ENCODE results near the gene PRUNE2. TPM values are rescaled to one million over a fixed set of nuclear protein-coding genes. Genes with fewer than 3 reads are reported as not detected.

The PRUNE2 gene
- total and polyA plus RNA-seq, 2 of the 8 experiments (the other 6 are each of a cell fraction or from before 2014, with no cell fraction given): 5.5 to 13.3 TPM

DNA sequence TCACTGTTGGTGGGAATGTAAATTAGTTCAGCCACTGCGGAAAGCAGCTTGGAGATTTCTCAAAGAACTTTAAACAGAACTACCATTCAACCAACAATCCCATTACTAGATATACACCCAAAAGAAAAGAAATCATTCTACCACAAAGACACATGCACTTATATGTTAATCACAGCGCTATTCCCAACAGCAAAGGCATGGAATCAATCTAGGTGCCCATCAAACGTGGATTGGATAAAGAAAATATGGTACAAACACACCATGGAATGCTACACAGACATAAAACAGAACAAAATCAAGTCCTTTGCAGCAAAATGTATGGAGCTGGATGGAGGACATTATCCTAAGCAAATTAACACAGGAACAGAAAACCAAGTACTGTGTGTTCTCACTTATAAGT is 42.1 kb downstream of the PRUNE2 start:
- no peak overlapping the region for H2BK5ac ChIP-seq (ENCODE audit: low read depth, low read length)
- no peaks in the 10 kb centered on the region for H3K36me3 ChIP-seq (ENCODE audit: control insufficient read depth in 2 of 4, insufficient read depth in 4 of 4, low read length in 3 of 4)
- H3K4me1 ChIP-seq (replicated peaks in 1 of 4; ENCODE audit: control insufficient read depth in 3 of 4, insufficient read depth in 4 of 4, low read length in 3 of 4): peaks cover 0 to 6% (median 0%) of the 10 kb centered on the region in 4 experiments; a peak in 3 of 7 replicates
- CTCF ChIA-PET (ENCODE audit: partially characterized antibody): no interaction called here
- no peak overlapping the region for H3K14ac ChIP-seq (ENCODE audit: insufficient read length)
- H2BK12ac ChIP-seq (ENCODE audit: low read depth, low read length): no peak overlapping the region
- H4K8ac ChIP-seq (ENCODE audit: extremely low read depth, insufficient read depth, low read length): no peak overlapping the region
- WGBS, 2 experiments (ENCODE audit: extremely low coverage in 1 of 2, insufficient coverage in 1 of 2, insufficient read length in 1 of 2, insufficient replicate concordance in 2 of 2, low coverage in 1 of 2, low lambda C conversion rate in 2 of 2, missing lambda C conversion rate in 1 of 2): 85% methylated on average over 3 of the region's 3 CpGs; no CpG with 5 or more reads in 1 of the 2 experiments
- DNase-seq (ENCODE audit: low read depth in 1 of 2, low spot score in 2 of 2) (no peak), FAIRE-seq (no peak)
- no peak overlapping the region for H3K18ac ChIP-seq (ENCODE audit: extremely low read depth, low read length)
- H3K27me3 ChIP-seq (replicated peaks in 1 of 4; ENCODE audit: control insufficient read depth in 3 of 4, extremely low read depth in 1 of 4, insufficient read depth in 3 of 4, low read length in 3 of 4): no peaks in the 10 kb centered on the region
- H4K20me1 ChIP-seq (replicated peaks in 1 of 2; ENCODE audit: control insufficient read depth in 1 of 2, insufficient read depth in 2 of 2, low read length in 2 of 2): no peaks in the 10 kb centered on the region
- H3K4ac ChIP-seq (replicated peaks; ENCODE audit: insufficient read length, low read depth, low read length): no peak overlapping the region
- H3K23me2 ChIP-seq (ENCODE audit: low read depth, low read length): no peaks in the 10 kb centered on the region
- no peak overlapping the region for H2BK20ac ChIP-seq (ENCODE audit: low read length)
- no peaks in the 10 kb centered on the region for H3K79me2 ChIP-seq (ENCODE audit: control insufficient read depth in 1 of 2, insufficient read depth in 2 of 2, low read length in 2 of 2)
- no peak overlapping the region for H3K56ac ChIP-seq (replicated peaks; ENCODE audit: insufficient read length, low read depth, low read length)
- no peak overlapping the region for H3K4me3 ChIP-seq (ENCODE audit: extremely low read depth in 1 of 4, insufficient read depth in 2 of 4, low read depth in 3 of 4, low read length in 4 of 4)
- no peaks in the 10 kb centered on the region for H3K9me3 ChIP-seq (ENCODE audit: insufficient read depth in 2 of 2, low read depth in 1 of 2, low read length in 1 of 2)
- H2AK5ac ChIP-seq (ENCODE audit: low read depth, low read length): no peak overlapping the region
- POLR2A ChIA-PET (ENCODE audit: partially characterized antibody): interaction anchor here (0.7 kb wide), 1 partner anchor 22 kb away, joined by 3 read pairs; no protein-coding TSS in a partner anchor
- H3K79me1 ChIP-seq (ENCODE audit: low read depth, low read length): no peaks in the 10 kb centered on the region
- H3K9ac ChIP-seq (replicated peaks in 1 of 4; ENCODE audit: extremely low read depth in 1 of 4, low read depth in 3 of 4, low read length in 3 of 4): no peak overlapping the region
- no peak overlapping the region for H3K27ac ChIP-seq (ENCODE audit: low read depth, low read length)
- no peak overlapping the region for H3K23ac ChIP-seq (ENCODE audit: insufficient read length)
- no peak overlapping the region for H2BK120ac ChIP-seq (replicated peaks; ENCODE audit: low read depth, low read length)
- no peak overlapping the region for H4K5ac ChIP-seq (ENCODE audit: insufficient read length, low read depth, low read length)
- no peak overlapping the region for H4K91ac ChIP-seq (replicated peaks; ENCODE audit: insufficient read length, low read length)
- H2BK15ac ChIP-seq (ENCODE audit: low read length): no peak overlapping the region
- no peak overlapping the region for H3K4me2 ChIP-seq (ENCODE audit: insufficient read depth in 1 of 2, low read depth in 2 of 2, low read length in 2 of 2)
- H2AFZ ChIP-seq (ENCODE audit: low read length): no peak overlapping the region; the same call in 1 of the 2 replicates
- no peak for TF ChIP-seq POLR2A (IDR thresholded peaks at IDR 0.05; ENCODE audit: control extremely low read depth in 1 of 2, low read depth in 2 of 2, low read length in 2 of 2)
- no peak for TF ChIP-seq KDM5A (IDR thresholded peaks at IDR 0.05; ENCODE audit: low read length)
- TF ChIP-seq, protein P1, sequence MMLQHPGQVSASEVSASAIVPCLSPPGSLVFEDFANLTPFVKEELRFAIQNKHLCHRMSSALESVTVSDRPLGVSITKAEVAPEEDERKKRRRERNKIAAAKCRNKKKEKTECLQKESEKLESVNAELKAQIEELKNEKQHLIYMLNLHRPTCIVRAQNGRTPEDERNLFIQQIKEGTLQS (IDR thresholded peaks at IDR 0.05; ENCODE audit: insufficient read depth, low read depth, low read length): no peak
- no peak for TF ChIP-seq SIN3A (conservative IDR thresholded peaks at IDR 0.05 in 1 of 2, IDR thresholded peaks at IDR 0.05 in 1 of 2; ENCODE audit: low read depth in 1 of 2, low read length in 2 of 2)
- TF ChIP-seq HDAC2 (IDR thresholded peaks at IDR 0.05; ENCODE audit: borderline replicate concordance in 1 of 2, low read depth in 2 of 2, low read length in 2 of 2): no peak
- TF ChIP-seq ZNF274 (IDR thresholded peaks at IDR 0.05; ENCODE audit: borderline replicate concordance, extremely low read depth, low read length): no peak
- no peak for TF ChIP-seq SP1 (IDR thresholded peaks at IDR 0.05; ENCODE audit: low read depth, low read length)
- no peak for TF ChIP-seq ASH2L (IDR thresholded peaks at IDR 0.05; ENCODE audit: low read length)
- no peak for TF ChIP-seq MAFK (IDR thresholded peaks at IDR 0.05; ENCODE audit: low read depth, low read length)
- TF ChIP-seq CTBP2 (IDR thresholded peaks at IDR 0.05; ENCODE audit: borderline replicate concordance, insufficient read depth, insufficient read length, low read length): no peak
- no peak for TF ChIP-seq SIX5 (IDR thresholded peaks at IDR 0.05; ENCODE audit: low read depth, low read length)
- no peak for TF ChIP-seq RBBP5 (IDR thresholded peaks at IDR 0.05; ENCODE audit: borderline replicate concordance, low read depth, low read length)
- no peak for TF ChIP-seq EGR1 (IDR thresholded peaks at IDR 0.05; ENCODE audit: borderline replicate concordance, low read depth, low read length)
- no peak for TF ChIP-seq POU5F1 (IDR thresholded peaks at IDR 0.05; ENCODE audit: low read depth, low read length)

All from H1 (cell line).